H1 (cell line): Measurements from ENCODE around the gene NMT1. TPM values are rescaled to one million over a fixed set of nuclear protein-coding genes. Genes with fewer than 3 reads are reported as not detected.

Source experiments
- ASH2L ChIP-seq: fragments of 200-600, 300-600 bp; sonication (generic); IDR thresholded peaks from one replicate; pipeline ENCODE4 v1.7.1; 2017; ENCODE audit warnings: low read length
- BCL11A ChIP-seq, 2 experiments: IDR thresholded peaks; one replicate each; pipeline ENCODE4 v1.6.1; 2011; ENCODE audit warnings: low read depth in 2 of 2, low read length in 2 of 2, mild to moderate bottlenecking in 2 of 2
- CBX8 ChIP-seq: fragments of 300-800, 300-1000 bp; sonication (generic); IDR thresholded peaks from 2 replicates; pipeline ENCODE4 v1.7.1; 2016; ENCODE audit warnings: low read depth, low read length, borderline replicate concordance
- PHF8 ChIP-seq: fragments of 200-600 bp; sonication (generic); conservative IDR thresholded peaks from 2 replicates; pipeline ENCODE4 v1.7.1; 2012; ENCODE audit warnings: low read depth, mild to moderate bottlenecking, inconsistent platforms, low read length, moderate library complexity
- SP2 ChIP-seq: IDR thresholded peaks from 2 replicates; pipeline ENCODE4 v1.6.1; 2012; ENCODE audit warnings: mild to moderate bottlenecking, low read length, inconsistent platforms
- TCF12 ChIP-seq: IDR thresholded peaks from 2 replicates; pipeline ENCODE4 v1.6.1; 2011; ENCODE audit warnings: low read depth, mild to moderate bottlenecking, low read length
- polyA plus RNA-seq, 7 experiments: library from polyadenylated mRNA; depleted of rRNA in 3 of 7; stranded (reverse) in 5 of 7; unstranded in 2 of 7; fragments of >200 nt in 5 of 7; fragments of 200-250 nt in 2 of 7; gene quantifications; 1 replicate in 5 of 7; 2 replicates in 1 of 7; 4 replicates in 1 of 7; pipeline versions ENCODE4 v1.2.1 to v1.2.3, GENCODE V29; 2011 to 2013; ENCODE audit warnings: missing spikeins in 2 of 7, mixed read lengths in 2 of 7
- total RNA-seq: library from RNA; stranded (reverse); fragmentation: NEBNext Ultra II Directional; extraction: Animal tissue kit (Norgen Biotek cat#: 25700); gene quantifications from 2 replicates; pipeline ENCODE4 v1.2.1, GENCODE V29; 2021

NMT1 gene
- total and polyA plus RNA-seq, 2 of the 8 experiments (the other 6 are each of a cell fraction or from before 2014, with no cell fraction given) = 42.9 to 149 TPM

- TF ChIP-seq ASH2L = no peak
- no peak for TF ChIP-seq TCF12
- no peak for TF ChIP-seq SP2
- no peak for TF ChIP-seq BCL11A (IDR thresholded peaks at IDR 0.05; ENCODE audit: low read depth in 2 of 2, low read length in 2 of 2)
- TF ChIP-seq PHF8 = no peak
- no peak for TF ChIP-seq CBX8
Measured at GRCh38 chr17:45087978-45088377, 26.9 kb downstream of the NMT1 start (continued).
